ENCODE data around the gene EVL. TPM values are rescaled to one million over a fixed set of nuclear protein-coding genes. Genes with fewer than 3 reads are reported as not detected.

Gene EVL
- total RNA-seq, 2 experiments from 2014 or later = 206 to 298 TPM

DNA sequence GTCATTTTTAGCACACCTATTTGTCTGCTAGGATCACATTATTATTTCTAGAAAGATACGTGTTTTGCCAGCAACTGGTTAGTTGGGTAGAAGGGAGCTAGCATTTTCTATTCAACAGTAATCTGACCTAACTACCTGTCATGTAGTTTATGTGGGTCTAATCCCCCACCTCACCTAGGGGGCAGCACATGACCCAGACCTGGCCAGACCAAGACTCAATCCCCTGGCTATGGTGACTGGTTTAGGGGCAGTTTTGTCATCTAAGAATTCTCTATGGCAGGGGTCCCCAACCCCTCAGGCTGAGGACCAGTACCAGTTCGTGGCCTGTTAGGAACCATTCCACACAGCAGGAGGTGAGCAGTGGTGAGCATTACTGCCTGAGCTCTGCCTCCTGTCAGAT, 29.5 kb upstream of the EVL start:
- CTCF ChIA-PET (ENCODE audit: unreplicated experiment) = no interaction called here
- TF ChIP-seq EZH2phosphoT487 (IDR thresholded peaks at IDR 0.05; ENCODE audit: borderline replicate concordance, low read depth, low read length) = no peak
- TF ChIP-seq, protein P1, sequence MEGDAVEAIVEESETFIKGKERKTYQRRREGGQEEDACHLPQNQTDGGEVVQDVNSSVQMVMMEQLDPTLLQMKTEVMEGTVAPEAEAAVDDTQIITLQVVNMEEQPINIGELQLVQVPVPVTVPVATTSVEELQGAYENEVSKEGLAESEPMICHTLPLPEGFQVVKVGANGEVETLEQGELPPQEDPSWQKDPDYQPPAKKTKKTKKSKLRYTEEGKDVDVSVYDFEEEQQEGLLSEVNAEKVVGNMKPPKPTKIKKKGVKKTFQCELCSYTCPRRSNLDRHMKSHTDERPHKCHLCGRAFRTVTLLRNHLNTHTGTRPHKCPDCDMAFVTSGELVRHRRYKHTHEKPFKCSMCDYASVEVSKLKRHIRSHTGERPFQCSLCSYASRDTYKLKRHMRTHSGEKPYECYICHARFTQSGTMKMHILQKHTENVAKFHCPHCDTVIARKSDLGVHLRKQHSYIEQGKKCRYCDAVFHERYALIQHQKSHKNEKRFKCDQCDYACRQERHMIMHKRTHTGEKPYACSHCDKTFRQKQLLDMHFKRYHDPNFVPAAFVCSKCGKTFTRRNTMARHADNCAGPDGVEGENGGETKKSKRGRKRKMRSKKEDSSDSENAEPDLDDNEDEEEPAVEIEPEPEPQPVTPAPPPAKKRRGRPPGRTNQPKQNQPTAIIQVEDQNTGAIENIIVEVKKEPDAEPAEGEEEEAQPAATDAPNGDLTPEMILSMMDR (conservative IDR thresholded peaks at IDR 0.05; ENCODE audit: low read length) = peak; percentile 74
- BruUV-seq (replicated peaks) = no TSS peak
- POLR2A ChIA-PET = no interaction called here
- Histone ChIP-seq H3K27ac (ENCODE audit: low read depth, low read length, poor library complexity, severe bottlenecking) (no peak overlapping the region), H3K79me2 (ENCODE audit: insufficient read depth, low read depth, low read length) (no peaks in the 10 kb centered on the region), H3K9me3 (ENCODE audit: low read length) (no peaks in the 10 kb centered on the region), H3K9me2 (ENCODE audit: insufficient read depth, low read length) (no peaks in the 10 kb centered on the region), H3K4me1 (ENCODE audit: insufficient read depth, low read length, poor library complexity, severe bottlenecking) (no peaks in the 10 kb centered on the region), H2AFZ (ENCODE audit: low read length) (no peak overlapping the region), H4K20me1 (ENCODE audit: insufficient read depth, low read length) (no peaks in the 10 kb centered on the region; the same call in 1 of the 2 replicates), H3K4me2 (ENCODE audit: low read length) (no peak overlapping the region), H3K4me3 (ENCODE audit: low read depth, low read length, poor library complexity, severe bottlenecking) (no peak overlapping the region), H3K36me3 (ENCODE audit: insufficient read depth, low read length) (no peaks in the 10 kb centered on the region)
- intact Hi-C loops (cut with micrococcal nuclease; ENCODE audit: unreplicated experiment) = no loop called here
- peak; percentile 20 for DNase-seq (ENCODE audit: low spot score)

DNA sequence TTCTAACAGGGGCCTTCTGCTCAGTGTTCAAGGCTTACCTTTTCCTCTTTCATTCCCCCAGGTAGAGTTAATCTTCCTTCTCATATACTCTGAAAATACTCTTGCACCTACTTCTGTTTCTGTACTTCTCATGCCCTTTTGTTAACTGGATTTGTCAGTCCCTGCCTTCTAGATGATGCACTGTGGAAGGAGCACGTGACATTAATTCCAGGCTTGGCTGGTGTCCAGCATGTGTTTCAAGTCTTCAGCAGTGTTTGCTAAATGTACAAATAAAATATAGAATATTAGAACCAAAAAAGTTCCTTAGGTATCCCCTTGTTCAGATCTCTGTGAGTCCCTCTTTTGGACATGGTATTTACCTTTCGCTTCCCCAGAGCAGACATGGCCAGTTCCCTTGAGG, 27.9 kb upstream of the EVL start:
- Histone ChIP-seq H3K27ac (ENCODE audit: low read depth, low read length, poor library complexity, severe bottlenecking) (no peak overlapping the region), H3K79me2 (ENCODE audit: insufficient read depth, low read depth, low read length) (no peaks in the 10 kb centered on the region), H2AFZ (ENCODE audit: low read length) (no peak overlapping the region), H3K9me2 (ENCODE audit: insufficient read depth, low read length) (no peaks in the 10 kb centered on the region), H3K9me3 (ENCODE audit: low read length) (no peaks in the 10 kb centered on the region), H3K4me1 (ENCODE audit: insufficient read depth, low read length, poor library complexity, severe bottlenecking) (no peaks in the 10 kb centered on the region), H4K20me1 (ENCODE audit: insufficient read depth, low read length) (no peaks in the 10 kb centered on the region; the same call in 1 of the 2 replicates), H3K36me3 (ENCODE audit: insufficient read depth, low read length) (no peaks in the 10 kb centered on the region), H3K4me3 (ENCODE audit: low read depth, low read length, poor library complexity, severe bottlenecking) (no peak overlapping the region), H3K4me2 (ENCODE audit: low read length) (no peak overlapping the region)
- intact Hi-C loops (cut with micrococcal nuclease; ENCODE audit: unreplicated experiment) = no loop called here
- ChIA-PET POLR2A (interaction anchor here (1.1 to 1.4 kb wide), 4 partner anchors 13 to 81 kb away, joined by 3 to 5 read pairs (median 4); partner anchors contain the start of gene EVL), CTCF (ENCODE audit: unreplicated experiment) (no interaction called here)
- no peak for DNase-seq (ENCODE audit: low spot score)
- TF ChIP-seq, protein P1 (conservative IDR thresholded peaks at IDR 0.05; ENCODE audit: low read length) = no peak
- no peak for TF ChIP-seq EZH2phosphoT487 (IDR thresholded peaks at IDR 0.05; ENCODE audit: borderline replicate concordance, low read depth, low read length)
- no TSS peak for BruUV-seq (replicated peaks)

DNA sequence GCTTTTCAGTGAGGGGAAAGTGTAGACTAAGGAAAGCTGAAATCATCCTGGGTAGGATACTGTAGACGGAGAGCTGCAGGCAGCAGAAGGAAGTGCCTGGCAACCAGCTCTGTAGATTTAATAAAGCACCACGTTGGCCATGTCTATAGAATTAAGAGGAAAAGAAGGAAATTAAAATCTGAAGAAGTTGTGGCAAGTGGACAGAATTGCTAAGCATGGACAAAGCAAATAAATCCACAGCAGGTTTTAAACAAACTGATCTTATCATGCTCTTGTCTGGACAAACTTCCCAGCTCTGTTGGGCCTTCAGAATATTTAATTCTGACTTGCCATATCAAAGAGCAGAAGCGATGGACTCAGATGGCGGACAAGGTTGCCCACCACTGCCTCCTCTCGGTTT, 27.2 kb upstream of the EVL start:
- ChIA-PET POLR2A (interaction anchor here (0.6 to 1.4 kb wide), 6 partner anchors 13 to 83 kb away, joined by 3 to 5 read pairs (median 4); partner anchors contain the start of gene EVL), CTCF (ENCODE audit: unreplicated experiment) (no interaction called here)
- no peaks in the 10 kb centered on the region for H3K79me2 ChIP-seq (ENCODE audit: insufficient read depth, low read depth, low read length)
- H3K9me3 ChIP-seq (ENCODE audit: low read length) = no peaks in the 10 kb centered on the region
- H3K36me3 ChIP-seq (ENCODE audit: insufficient read depth, low read length) = no peaks in the 10 kb centered on the region
- no peak overlapping the region for H2AFZ ChIP-seq (ENCODE audit: low read length)
- no peak overlapping the region for H3K4me3 ChIP-seq (ENCODE audit: low read depth, low read length, poor library complexity, severe bottlenecking)
- BruUV-seq (replicated peaks) = no TSS peak
- H3K4me2 ChIP-seq (ENCODE audit: low read length) = no peak overlapping the region
- no peaks in the 10 kb centered on the region for H3K4me1 ChIP-seq (ENCODE audit: insufficient read depth, low read length, poor library complexity, severe bottlenecking)
- intact Hi-C loops (cut with micrococcal nuclease; ENCODE audit: unreplicated experiment) = no loop called here
- no peak overlapping the region for H3K27ac ChIP-seq (ENCODE audit: low read depth, low read length, poor library complexity, severe bottlenecking)
- TF ChIP-seq EZH2phosphoT487 (IDR thresholded peaks at IDR 0.05; ENCODE audit: borderline replicate concordance, low read depth, low read length) = no peak
- TF ChIP-seq, protein P1 (conservative IDR thresholded peaks at IDR 0.05; ENCODE audit: low read length) = no peak
- no peaks in the 10 kb centered on the region for H3K9me2 ChIP-seq (ENCODE audit: insufficient read depth, low read length)
- DNase-seq (ENCODE audit: low spot score) = no peak
- H4K20me1 ChIP-seq (ENCODE audit: insufficient read depth, low read length) = no peaks in the 10 kb centered on the region; the same call in 1 of the 2 replicates
